IMR-90 (cell line): ENCODE results near the gene PSMD2. TPM values are rescaled to one million over a fixed set of nuclear protein-coding genes. Genes with fewer than 3 reads are reported as not detected.

Source experiments
- ATAC-seq: fragments of 200-7000 bp; cut with Tn5 transposase; 2 replicates; pipeline ENCODE4 v1.9.1; 2020; ENCODE audit warnings: low read depth, mild to moderate bottlenecking, moderate library complexity
- BruUV-seq: library from RNA; stranded (reverse); fragments of 400-500 nt; replicated peaks from 2 replicates; lab custom pipeline; 2021; lab: Mats Ljungman, UMichigan
- CTCF ChIA-PET: fragments of 300-600 bp; formaldehyde crosslinking; extraction: SDS; loops from one replicate; lab custom pipeline; 2021; ENCODE audit warnings: antibody characterized with exemption; lab: Yijun Ruan, JAX
- POLR2A ChIA-PET: fragments of 300-600 bp; sonication (Branson Sonifier 250); formaldehyde crosslinking; loops from one replicate; lab custom pipeline; 2022; ENCODE audit warnings: antibody characterized with exemption; ENCODE audit not compliant: unreplicated experiment; lab: Charles Lee
- DNase-seq: peaks from one replicate; pipeline ENCODE4 v3.0.0; 2013
- H2AFZ ChIP-seq: replicated peaks from 2 replicates; pipeline ENCODE3; 2013; ENCODE audit warnings: low read length, mild to moderate bottlenecking; ENCODE audit not compliant: poor library complexity
- H2AK5ac ChIP-seq: 2 replicates; pipeline ENCODE4 v1.6.1; 2013; ENCODE audit warnings: low read depth, low read length, inconsistent platforms
- H2AK9ac ChIP-seq: replicated peaks from 2 replicates; pipeline ENCODE3; 2013; ENCODE audit warnings: mild to moderate bottlenecking, low read depth, low read length, moderate library complexity; ENCODE audit not compliant: poor library complexity
- H2BK120ac ChIP-seq: 2 replicates; pipeline ENCODE4 v1.6.1; 2013; ENCODE audit warnings: low read depth, low read length, inconsistent platforms
- H2BK15ac ChIP-seq: 3 replicates; pipeline ENCODE4 v1.6.1; 2013; ENCODE audit warnings: low read depth, low read length, inconsistent platforms
- H2BK20ac ChIP-seq: 2 replicates; pipeline ENCODE4 v1.6.1; 2013; ENCODE audit warnings: low read depth, mild to moderate bottlenecking, inconsistent platforms, low read length, moderate library complexity
- H2BK5ac ChIP-seq: 2 replicates; pipeline ENCODE4 v1.6.1; 2013; ENCODE audit warnings: mild to moderate bottlenecking, low read depth, low read length, inconsistent platforms; ENCODE audit not compliant: poor library complexity, severe bottlenecking
- H3K14ac ChIP-seq: replicated peaks from 2 replicates; pipeline ENCODE4 v1.6.1; 2013; ENCODE audit warnings: low read depth, low read length, inconsistent platforms
- H3K18ac ChIP-seq: 2 replicates; pipeline ENCODE4 v1.6.1; 2013; ENCODE audit warnings: low read depth, low read length, control low read depth
- H3K23ac ChIP-seq: 2 replicates; pipeline ENCODE4 v1.6.1; 2013; ENCODE audit warnings: low read depth, low read length, inconsistent platforms
- H3K27ac ChIP-seq: 2 replicates; pipeline ENCODE4 v1.5.1; 2013; ENCODE audit warnings: mild to moderate bottlenecking, control low read depth, low read length; ENCODE audit not compliant: insufficient read depth
- H3K27me3 ChIP-seq: 2 replicates; pipeline ENCODE4 v1.6.1; 2013; ENCODE audit warnings: low read length; ENCODE audit not compliant: control insufficient read depth, insufficient read depth
- H3K36me3 ChIP-seq: 2 replicates; pipeline ENCODE4 v1.6.1; 2013; ENCODE audit warnings: low read length, mixed read lengths; ENCODE audit not compliant: control insufficient read depth, insufficient read depth
- H3K4ac ChIP-seq: 2 replicates; pipeline ENCODE4 v1.6.1; 2013; ENCODE audit warnings: low read depth, low read length, inconsistent platforms
- H3K4me1 ChIP-seq: 2 replicates; pipeline ENCODE4 v1.6.1; 2013; ENCODE audit warnings: low read length, mixed read lengths; ENCODE audit not compliant: control insufficient read depth, insufficient read depth
- H3K4me2 ChIP-seq: 2 replicates; pipeline ENCODE4 v1.6.1; 2013; ENCODE audit warnings: low read depth, mild to moderate bottlenecking, control low read depth, low read length, moderate library complexity
- H3K4me3 ChIP-seq: 2 replicates; pipeline ENCODE4 v1.5.1; 2013; ENCODE audit warnings: low read depth, mild to moderate bottlenecking, control low read depth, low read length, moderate library complexity; ENCODE audit not compliant: insufficient read depth
- H3K56ac ChIP-seq: 2 replicates; pipeline ENCODE4 v1.6.1; 2013; ENCODE audit warnings: low read length, inconsistent platforms; ENCODE audit not compliant: insufficient read depth; ENCODE audit errors: extremely low read depth
- H3K79me1 ChIP-seq, 2 experiments: 2 replicates each; pipeline ENCODE4 v1.6.1; 2013; ENCODE audit warnings: low read length in 2 of 2, inconsistent platforms in 1 of 2, low read depth in 1 of 2
- H3K9ac ChIP-seq: 2 replicates; pipeline ENCODE4 v1.6.1; 2013; ENCODE audit warnings: low read depth, low read length, control low read depth
- H3K9me1 ChIP-seq: 2 replicates; pipeline ENCODE4 v1.6.1; 2013; ENCODE audit warnings: low read length, inconsistent platforms; ENCODE audit not compliant: insufficient read depth
- H3K9me3 ChIP-seq: 2 replicates; pipeline ENCODE4 v1.6.1; 2013; ENCODE audit warnings: low read length; ENCODE audit not compliant: control insufficient read depth, insufficient read depth
- H4K20me1 ChIP-seq: 2 replicates; pipeline ENCODE4 v1.6.1; 2013; ENCODE audit warnings: low read length, inconsistent platforms; ENCODE audit not compliant: insufficient read depth
- H4K5ac ChIP-seq: 2 replicates; pipeline ENCODE4 v1.6.1; 2013; ENCODE audit warnings: mild to moderate bottlenecking, low read depth, low read length, control low read depth
- H4K8ac ChIP-seq, 2 experiments: 2 replicates each; pipeline ENCODE4 v1.6.1; 2013; ENCODE audit warnings: low read depth in 2 of 2, low read length in 2 of 2, control low read depth in 1 of 2, inconsistent platforms in 1 of 2
- H4K91ac ChIP-seq: 2 replicates; pipeline ENCODE4 v1.6.1; 2013; ENCODE audit warnings: low read depth, low read length, inconsistent platforms; ENCODE audit not compliant: insufficient read depth
- FOS ChIP-seq: fragments of 150-350 bp; IDR thresholded peaks from 2 replicates; pipeline ENCODE4 v1.6.1; 2016; ENCODE audit warnings: low read depth, low read length
- MAZ ChIP-seq: IDR thresholded peaks from 2 replicates; pipeline ENCODE4 v1.6.1; 2012; ENCODE audit warnings: low read depth, mild to moderate bottlenecking, low read length, improper control_type of control experiment, moderate library complexity, borderline replicate concordance
- NFE2L2 ChIP-seq: fragments of 150-350 bp; IDR thresholded peaks from 2 replicates; pipeline ENCODE4 v1.6.1; 2016; ENCODE audit warnings: low read depth, mild to moderate bottlenecking, low read length
- RAD21 ChIP-seq: IDR thresholded peaks from 2 replicates; pipeline ENCODE4 v1.6.1; 2012; ENCODE audit warnings: low read length, improper control_type of control experiment
- WGBS, 2 experiments: methylation state at CpG; one replicate each; pipeline versions ENCODE4 v1.1.5 to v1.1.7; 2013; ENCODE audit warnings: missing lambda C conversion rate in 2 of 2; ENCODE audit not compliant: insufficient read length in 1 of 2; ENCODE audit errors: extremely low coverage in 2 of 2; 5-methylcytosine and 5-hydroxymethylcytosine counted together
- dilution Hi-C: fragments of 300-500 bp; cut with HindIII; formaldehyde crosslinking; loops from one replicate; pipeline ENCODE4 v1.14.3; 2018; ENCODE audit warnings: low sequenced_read_pairs; ENCODE audit not compliant: unreplicated experiment
- in situ Hi-C: fragments of 300-500 bp; cut with MboI; formaldehyde crosslinking; loops from 3 replicates; pipeline ENCODE4 v1.14.3; 2019; ENCODE audit warnings: low sequenced_read_pairs, inconsistent platforms, mixed read lengths
- intact Hi-C: fragments of 100-400 bp; cut with micrococcal nuclease; formaldehyde crosslinking; loops from 2 replicates; pipeline ENCODE4 v1.10.0; 2022
- polyA plus RNA-seq, 3 experiments: library from polyadenylated mRNA; depleted of rRNA; stranded (reverse); fragments of >200 nt; gene quantifications; 2 replicates each; pipeline ENCODE4 v1.2.3, GENCODE V29; 2012; ENCODE audit warnings: low replicate concordance in 1 of 3
- total RNA-seq: library from RNA; depleted of rRNA; stranded (reverse); fragments of >200 nt; gene quantifications from 2 replicates; pipeline ENCODE4 v1.2.3, GENCODE V29; 2012

PSMD2 gene
- total and polyA plus RNA-seq, 2 of the 4 experiments (the other 2 are of a cell fraction), result 514 to 872 TPM

DNA sequence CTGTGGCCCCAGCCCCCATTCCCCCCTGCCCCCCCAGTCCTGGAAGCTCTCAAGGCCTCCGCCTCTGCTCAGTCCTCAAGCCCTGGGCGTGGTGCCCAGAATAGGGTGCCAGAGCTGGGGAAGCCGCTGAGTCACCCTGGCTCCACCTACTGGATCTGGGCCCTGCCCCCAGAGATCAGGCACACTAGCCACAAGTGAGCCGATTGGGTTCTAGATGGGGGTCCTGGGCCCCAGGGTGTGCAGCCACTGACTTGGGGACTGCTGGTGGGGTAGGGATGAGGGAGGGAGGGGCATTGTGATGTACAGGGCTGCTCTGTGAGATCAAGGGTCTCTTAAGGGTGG lies 21.0 kb downstream of the PSMD2 start:
- POLR2A ChIA-PET, result interaction anchor here (0.7 to 0.8 kb wide), 2 partner anchors 8 to 144 kb away, joined by 3 read pairs; no protein-coding TSS in a partner anchor
- TF ChIP-seq FOS, result peak; percentile 65; the same call in 1 of the 2 replicates
- peak; percentile 71 for TF ChIP-seq NFE2L2
- TF ChIP-seq RAD21, result no peak
- TF ChIP-seq MAZ, result peak; percentile 50; the same call in 1 of the 2 replicates
- H3K4ac ChIP-seq, result peak overlapping the region; percentile 80
- H3K9me3 ChIP-seq, result no peaks in the 10 kb centered on the region
- no TSS peak for BruUV-seq
- no peak overlapping the region for H3K56ac ChIP-seq
- H2BK20ac ChIP-seq, result no peak overlapping the region
- intact Hi-C loops (no loop called here), dilution Hi-C loops (no loop called here), in situ Hi-C loops (no loop called here)
- H3K27me3 ChIP-seq, result no peaks in the 10 kb centered on the region
- peaks cover 38% of the 10 kb centered on the region for H3K9me1 ChIP-seq
- H4K20me1 ChIP-seq, result peaks cover 98% of the 10 kb centered on the region
- H3K79me1 ChIP-seq, result peaks cover 31 to 76% of the 10 kb centered on the region in 2 experiments
- WGBS, 2 experiments, result no CpG with 5 or more reads among the region's 4 CpGs
- peak overlapping the region; percentile 40 for H2AFZ ChIP-seq
- no peak overlapping the region for H4K5ac ChIP-seq
- H3K36me3 ChIP-seq, result peaks cover 68% of the 10 kb centered on the region
- H2AK5ac ChIP-seq, result peak overlapping the region; percentile 85
- H3K4me2 ChIP-seq, result peak overlapping the region; percentile 75
- H3K4me3 ChIP-seq, result no peak overlapping the region
- peak overlapping the region; percentile 66 for H2BK5ac ChIP-seq
- no peak overlapping the region; the same call in 1 of the 2 replicates for H3K18ac ChIP-seq
- H3K14ac ChIP-seq, result 0 out of 2 replicates have a peak overlapping the region, but pooled peaks have one; percentile 37
- peak overlapping the region; percentile 86 for H2AK9ac ChIP-seq
- CTCF ChIA-PET, result interaction anchor here (0.9 to 1.1 kb wide), 2 partner anchors 19 to 170 kb away, joined by 3 to 8 read pairs; no protein-coding TSS in a partner anchor
- H3K4me1 ChIP-seq, result peaks cover 25% of the 10 kb centered on the region
- no peak overlapping the region for H3K9ac ChIP-seq
- H2BK120ac ChIP-seq, result no peak overlapping the region
- H3K23ac ChIP-seq, result no peak overlapping the region
- DNase-seq, result peak; percentile 97
- no peak overlapping the region for H4K91ac ChIP-seq
- H3K27ac ChIP-seq, result peak overlapping the region; percentile 75
- peak; percentile 87 for ATAC-seq
- no peak overlapping the region for H2BK15ac ChIP-seq
- no peak overlapping the region; a peak in 1 of 4 replicates for H4K8ac ChIP-seq
